Heart left ventricle (tissue), 16 donors: ENCODE data around the gene ZDHHC11. TPM values are rescaled to one million over a fixed set of nuclear protein-coding genes. Genes with fewer than 3 reads are reported as not detected.
"Not testable (repeated sequence)": the region's sequence is repeated elsewhere in the genome, so short reads cannot be mapped to it uniquely, and the experiment has no call there.

Experiments
- ATAC-seq, 4 donors: fragments of 200-7000 bp; cut with Tn5 transposase; one replicate each; pipeline ENCODE4 v1.9.1; 2020 to 2022; ENCODE audit warnings: moderate library complexity in 4 of 4, mild to moderate bottlenecking in 3 of 4, moderate number of reproducible peaks in 1 of 4
- DNase-seq, 5 donors: peaks; one replicate each; pipeline ENCODE4 v3.0.0-alpha.2; 2020
- H3K27ac ChIP-seq, 12 donors: fragments of 200-600 bp; sonication (generic) in 4 of 12; one replicate each; pipeline versions ENCODE4 v1.5.0 to v1.8.0; 2016 to 2022; ENCODE audit warnings: mild to moderate bottlenecking in 2 of 12
- H3K27me3 ChIP-seq, 9 donors: fragments of 200-600 bp; sonication (generic) in 2 of 9; one replicate each; pipeline versions ENCODE4 v1.5.1 to v1.8.0; 2016 to 2022; ENCODE audit warnings: mild to moderate bottlenecking in 3 of 9
- H3K36me3 ChIP-seq, 9 donors: fragments of 200-600 bp; sonication (generic) in 2 of 9; one replicate each; pipeline versions ENCODE4 v1.5.0 to v1.8.0; 2018 to 2022; ENCODE audit warnings: mild to moderate bottlenecking in 2 of 9
- H3K4me1 ChIP-seq, 12 donors: fragments of 200-600 bp; sonication (generic) in 4 of 12; one replicate each; pipeline versions ENCODE4 v1.5.0 to v1.8.0; 2016 to 2022; ENCODE audit warnings: mild to moderate bottlenecking in 3 of 12
- H3K4me3 ChIP-seq, 12 donors: fragments of 200-600 bp; sonication (generic) in 4 of 12; one replicate each; pipeline versions ENCODE4 v1.5.0 to v1.8.0; 2017 to 2022; ENCODE audit warnings: mild to moderate bottlenecking in 9 of 12, moderate library complexity in 4 of 12
- H3K9me3 ChIP-seq, 12 donors: fragments of 200-600 bp; sonication (generic) in 4 of 12; one replicate each; pipeline versions ENCODE4 v1.5.0 to v1.8.0; 2016 to 2022; ENCODE audit warnings: mild to moderate bottlenecking in 1 of 12
- CTCF ChIP-seq, 12 donors: fragments of 200-600 bp; sonication (generic) in 4 of 12; IDR thresholded peaks; one replicate each; pipeline versions ENCODE4 v1.5.0 to v1.8.0; 2018 to 2022; ENCODE audit warnings: antibody characterized with exemption in 12 of 12, mild to moderate bottlenecking in 5 of 12
- POLR2A ChIP-seq, 2 donors: fragments of 450-650 bp; IDR thresholded peaks; one replicate each; pipeline ENCODE4 v1.6.1; 2017; ENCODE audit warnings: antibody characterized with exemption in 2 of 2, mild to moderate bottlenecking in 2 of 2, moderate library complexity in 2 of 2
- WGBS, 4 donors: extraction: QIAGEN DNeasy Blood & Tissue Kit in 2 of 4; methylation state at CpG; one replicate each; pipeline versions ENCODE4 v1.1.5 to v1.1.7; 2013 to 2018; 5-methylcytosine and 5-hydroxymethylcytosine counted together
- intact Hi-C, 10 donors: fragments of 100-400 bp; cut with DNase I; formaldehyde crosslinking; loops; one replicate each; pipeline versions ENCODE4 v1.11.1 to v1.14.2; 2022
- polyA plus RNA-seq, 2 donors: library from polyadenylated mRNA; stranded (reverse); fragments of 200-250 nt; gene quantifications; one replicate each; pipeline ENCODE4 v1.2.3, GENCODE V29; 2013
- total RNA-seq, 9 donors: library from RNA; depleted of rRNA in 2 of 9; stranded (reverse); fragments of >200 nt in 2 of 9; fragmentation: NEBNext Ultra II Directional in 3 of 9; extraction: Animal tissue kit (Norgen Biotek cat#: 25700) in 3 of 9; gene quantifications; one replicate each; pipeline versions ENCODE4 v1.1.0 to v1.2.4, GENCODE V29; 2016 to 2023
- donor health status: ischemic (EF 13 %, LVEDD 7.1; RV severe dilation, severe dysfunction).
- donor health status: healthy with polysubstance abuse.
- donor health status: DM: no; HTN: yes; CAD: no.
- donor health status: DM: no; HTN: no; CAD: no.
- donor health status: ischemic (EF 25% LVEDD 6.9; RV normal size, moderate dysfunction).
- donor health status: ischemic (EF 25% LVEDD 5.7; RV mildly dilated, moderate dysfunction).
- donor health status: healthy.
- donor health status: DM: yes; HTN: yes; CAD: no.
- donor health status: ischemic (EF 35%, LVEDD 5.7; RV mildly dilated, moderate dysfunction).
- donor health status: nonischemic (EF 11% LVEDD 7.7; RV severe dilation, severe dysfunction).
- donor health status: DM: yes; HTN: yes; CAD: no.
- donor health status: PGD.
- donor health status: ischemic (EF 29% LVEDD 5.4; RV normal size, mild dysfunction).
- donor health status: nonischemic (EF 23%, LVEDD 6.1; RV moderate dilation, normal function).

Gene ZDHHC11
- total and polyA plus RNA-seq, 11 donors: 6.3 to 25.0 (median 10.8) TPM

- H3K27ac ChIP-seq: peak overlapping the region; percentile 61 to 95 (median 81)
- DNase-seq (peak; percentile 59 to 93 (median 81)), ATAC-seq (peak; percentile 51 to 82 (median 76))
- no peaks in the 10 kb centered on the region for H3K9me3 ChIP-seq
- TF ChIP-seq POLR2A (IDR thresholded peaks at IDR 0.05) (no peak), CTCF (IDR thresholded peaks at IDR 0.05) (no peak)
- peak overlapping the region in 1 of 12 donors; percentile 0 for H3K4me3 ChIP-seq
- H3K4me1 ChIP-seq: peaks cover 5 to 55% (median 37%) of the 10 kb centered on the region in 12 donors
- WGBS, 4 donors: 13 to 28% (median 23%) methylated on average over 10 to 11 of the region's 11 CpGs
- H3K36me3 ChIP-seq: peaks cover 0 to 4% (median 0%) of the 10 kb centered on the region in 9 donors
- H3K27me3 ChIP-seq: no peaks in the 10 kb centered on the region
- intact Hi-C loops: loop anchor here in 4 of 10 donors (1.0 to 10.0 kb wide), 4 partner anchors 85 to 90 kb away; no protein-coding TSS in a partner anchor
Observed at GRCh38 chr5:756865-757345, 93.9 kb downstream of the ZDHHC11 start.

- no peaks in the 10 kb centered on the region for H3K27me3 ChIP-seq
- peaks cover 0 to 4% (median 0%) of the 10 kb centered on the region in 9 donors for H3K36me3 ChIP-seq
- ATAC-seq: peak; percentile 14 to 33 (median 25)
- peak in 4 of 5 donors; percentile 53 to 85 (median 64) for DNase-seq
- WGBS, 4 donors: 69 to 84% (median 74%) methylated on average over 6 to 10 of the region's 10 CpGs
- peaks cover 5 to 47% (median 37%) of the 10 kb centered on the region in 12 donors for H3K4me1 ChIP-seq
- peak overlapping the region in 8 of 12 donors; percentile 74 to 92 (median 83) for H3K27ac ChIP-seq
- no peak for TF ChIP-seq CTCF (IDR thresholded peaks at IDR 0.05)
- TF ChIP-seq POLR2A (IDR thresholded peaks at IDR 0.05): no peak
- H3K4me3 ChIP-seq: no peak overlapping the region
- intact Hi-C loops: loop anchor here in 4 of 10 donors (1.0 to 10.0 kb wide), 4 partner anchors 84 to 91 kb away; no protein-coding TSS in a partner anchor
- no peaks in the 10 kb centered on the region for H3K9me3 ChIP-seq
Observed at GRCh38 chr5:756171-756570, 94.6 kb downstream of the ZDHHC11 start.

GRCh38 chr5:754143-754632 is 96.6 kb downstream of the ZDHHC11 start:
- H3K36me3 ChIP-seq, ATAC-seq, H3K27ac ChIP-seq, H3K9me3 ChIP-seq, H3K27me3 ChIP-seq, H3K4me3 ChIP-seq: not testable (repeated sequence)
- H3K4me1 ChIP-seq: peaks cover 5 to 32% (median 28%) of the 10 kb centered on the region in 12 donors
- peak in 2 of 5 donors; percentile 7 to 30 for DNase-seq
- intact Hi-C loops: loop anchor here in 2 of 10 donors (10.0 kb wide), 1 partner anchor 91 kb away; no protein-coding TSS in a partner anchor
- WGBS, 4 donors: 60 to 67% (median 60%) methylated on average over 14 to 16 of the region's 16 CpGs; no CpG with 5 or more reads in 1 of the 4 donors

- H3K4me1 ChIP-seq: peaks cover 5 to 27% (median 22%) of the 10 kb centered on the region in 12 donors
- not testable (repeated sequence) for H3K4me3 ChIP-seq, ATAC-seq, H3K36me3 ChIP-seq, H3K9me3 ChIP-seq, H3K27me3 ChIP-seq, H3K27ac ChIP-seq
- peak in 2 of 5 donors; percentile 9 to 22 for DNase-seq
- intact Hi-C loops: loop anchor here in 2 of 10 donors (10.0 kb wide), 1 partner anchor 91 kb away; no protein-coding TSS in a partner anchor
- 82 to 87% (median 84%) methylated on average over 13 to 16 of the region's 19 CpGs for WGBS, 4 donors
Observed at GRCh38 chr5:753567-754142, 97.1 kb downstream of the ZDHHC11 start.

- intact Hi-C loops: loop anchor here in 2 of 10 donors (10.0 kb wide), 1 partner anchor 92 kb away; no protein-coding TSS in a partner anchor
- not testable (repeated sequence) for DNase-seq, H3K27ac ChIP-seq, H3K27me3 ChIP-seq, H3K9me3 ChIP-seq, H3K4me3 ChIP-seq, ATAC-seq
- peaks cover 0 to 16% (median 0%) of the 10 kb centered on the region in 9 donors for H3K36me3 ChIP-seq
- H3K4me1 ChIP-seq: peaks cover 5 to 17% (median 12%) of the 10 kb centered on the region in 12 donors
- WGBS, 4 donors: 65 to 90% (median 70%) methylated on average over 3 to 20 of the region's 20 CpGs
Observed at GRCh38 chr5:752532-753115, 98.2 kb downstream of the ZDHHC11 start.

- intact Hi-C loops: loop anchor here in 2 of 10 donors (10.0 kb wide), 1 partner anchor 93 kb away; no protein-coding TSS in a partner anchor
Observed at GRCh38 chr5:751992-752391, 98.8 kb downstream of the ZDHHC11 start.

More at GRCh38 chr5:751992-752391, 98.8 kb downstream of the ZDHHC11 start:
- not testable (repeated sequence) for H3K27ac ChIP-seq, ATAC-seq, DNase-seq, H3K27me3 ChIP-seq, H3K4me3 ChIP-seq, H3K9me3 ChIP-seq
- peaks cover 0 to 18% (median 0%) of the 10 kb centered on the region in 9 donors for H3K36me3 ChIP-seq
- 83 to 98% (median 97%) methylated on average over 2 to 6 of the region's 8 CpGs; no CpG with 5 or more reads in 1 of the 4 donors for WGBS, 4 donors
- peaks cover 0 to 10% (median 6%) of the 10 kb centered on the region in 12 donors for H3K4me1 ChIP-seq
